GM19438 (cell line): ENCODE measurements around the gene RFNG.

ENCODE experiments used
- ATAC-seq: cut with Tn5 transposase; IDR thresholded peaks from one replicate; pipeline ENCODE4 v1.9.1; 2021; ENCODE audit warnings: low read depth; ENCODE audit not compliant: unreplicated experiment

Gene RFNG

GRCh38 chr17:82005701-82006348 is 45.8 kb downstream of the RFNG start:
- no peak for ATAC-seq

DNA sequence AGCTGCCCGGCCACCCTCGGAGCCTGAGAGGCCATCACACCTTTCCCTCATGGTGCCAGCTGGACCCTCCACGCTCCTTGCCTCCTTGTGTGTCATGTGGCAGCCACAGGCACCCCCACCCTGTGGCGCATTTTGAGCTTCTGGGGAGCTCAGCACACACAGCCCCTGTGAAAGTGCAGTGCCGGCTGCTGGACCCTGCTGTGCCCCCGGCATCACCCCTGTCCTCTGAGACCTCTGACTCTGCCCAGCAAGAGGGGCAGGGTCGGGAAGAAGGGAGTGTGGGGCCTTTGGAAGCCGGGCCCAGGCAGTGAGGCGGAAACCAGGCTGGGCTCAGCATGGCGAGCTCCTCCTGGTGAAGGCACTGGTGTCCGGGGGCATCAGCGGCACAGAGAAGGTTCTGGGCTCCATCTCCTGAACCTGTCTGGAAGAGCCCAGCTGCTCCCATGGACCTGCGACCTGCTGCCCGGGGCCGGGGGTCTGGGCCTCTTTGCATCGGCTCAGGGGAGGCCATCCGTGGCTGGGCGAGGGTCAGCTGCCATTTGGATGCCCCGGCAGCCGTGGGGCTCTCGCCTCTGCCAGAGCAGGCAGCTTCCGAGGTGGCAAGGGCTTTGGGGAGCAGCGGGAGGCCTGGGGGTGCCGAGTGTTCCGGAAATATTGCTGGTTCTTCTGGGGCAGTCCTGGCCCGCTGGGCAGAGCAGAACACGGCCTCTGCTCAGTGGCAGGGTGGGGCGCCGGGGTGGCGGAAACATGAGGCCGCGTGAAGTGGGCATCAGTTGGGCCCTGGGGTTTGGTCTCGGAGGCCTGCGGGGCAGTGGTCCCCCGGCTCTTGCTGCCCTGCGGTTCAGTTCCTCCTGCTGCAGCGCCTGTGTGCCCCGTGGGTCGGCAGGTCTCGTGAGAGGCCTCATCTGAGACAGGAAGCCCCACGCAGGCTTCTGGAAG is 46.8 kb downstream of the RFNG start:
- ATAC-seq = no peak

DNA sequence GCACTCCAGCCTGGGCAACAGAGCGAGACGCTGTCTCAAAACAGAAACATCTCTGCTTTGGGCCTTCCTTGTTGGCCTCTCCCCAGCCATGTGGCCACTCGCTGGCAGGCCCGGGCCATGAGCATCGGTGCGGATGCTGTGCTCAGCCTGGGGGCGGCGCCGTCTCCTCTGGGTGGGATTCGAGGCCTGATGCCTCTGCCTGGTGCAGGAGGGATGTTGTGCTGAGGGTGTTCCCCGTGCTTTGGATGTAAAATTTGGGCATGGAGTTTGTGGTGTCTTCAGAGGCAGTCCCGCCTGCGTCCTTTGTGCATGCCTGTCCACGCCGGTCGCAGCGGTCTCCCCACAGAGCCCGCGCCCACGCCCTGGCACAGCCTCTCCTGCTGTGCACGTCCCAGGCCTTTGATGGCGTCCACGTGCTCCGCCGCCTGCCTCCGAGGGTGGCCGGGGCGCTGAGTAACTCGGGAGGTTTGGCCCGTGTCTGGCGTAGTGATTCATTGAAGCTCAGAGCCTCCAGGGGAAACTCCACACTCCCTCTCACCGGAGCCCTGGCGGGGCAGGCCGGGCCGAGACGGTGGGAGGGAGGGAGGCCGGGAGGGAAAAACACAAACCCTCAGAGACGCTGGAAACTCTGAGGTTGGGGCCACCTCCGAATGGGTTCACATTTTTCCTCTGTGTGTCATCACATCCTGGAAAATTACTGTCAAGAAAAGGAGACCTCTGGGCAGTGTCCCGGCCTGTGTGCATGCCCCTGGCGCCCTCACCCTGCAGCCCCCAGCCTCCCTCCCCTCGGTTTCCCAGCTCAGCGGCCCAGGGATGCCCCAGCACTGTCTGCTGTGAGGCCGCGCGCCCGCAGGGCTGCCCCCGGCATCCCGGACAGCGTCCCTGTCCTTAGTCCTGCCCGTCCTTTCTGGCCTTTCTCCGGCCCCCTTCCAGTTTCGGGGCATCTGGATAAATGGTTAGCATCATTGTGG is 47.9 kb downstream of the RFNG start:
- no peak for ATAC-seq

DNA sequence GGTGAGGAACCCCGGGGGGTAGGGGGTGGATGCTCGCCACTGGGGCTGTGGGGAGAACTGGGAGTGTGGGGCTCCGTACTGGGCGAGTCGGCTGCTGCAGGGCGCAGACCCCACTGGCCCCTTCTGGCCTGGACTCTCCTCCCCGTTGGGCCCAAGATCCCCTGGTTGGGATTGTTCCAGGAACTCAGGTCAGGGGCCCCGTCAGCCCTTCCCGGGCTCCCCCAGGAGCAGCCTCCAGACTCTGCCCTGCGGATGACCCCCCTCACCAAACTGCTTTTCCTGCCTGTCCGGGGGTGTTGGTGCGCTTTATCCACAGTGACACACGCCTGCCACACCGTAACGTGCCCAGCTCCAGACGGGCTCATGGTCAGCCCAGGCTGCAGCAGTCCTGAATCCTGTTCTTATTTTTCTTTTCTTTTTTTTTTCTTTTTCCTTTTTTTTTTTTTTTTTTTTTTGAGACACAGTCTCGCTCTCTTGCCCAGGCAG is 50.0 kb downstream of the RFNG start:
- no peak for ATAC-seq

GRCh38 chr17:82000803-82001570 is 50.6 kb downstream of the RFNG start:
- ATAC-seq = no peak

GRCh38 chr17:81999976-82000802 is 51.4 kb downstream of the RFNG start:
- ATAC-seq = no peak

DNA sequence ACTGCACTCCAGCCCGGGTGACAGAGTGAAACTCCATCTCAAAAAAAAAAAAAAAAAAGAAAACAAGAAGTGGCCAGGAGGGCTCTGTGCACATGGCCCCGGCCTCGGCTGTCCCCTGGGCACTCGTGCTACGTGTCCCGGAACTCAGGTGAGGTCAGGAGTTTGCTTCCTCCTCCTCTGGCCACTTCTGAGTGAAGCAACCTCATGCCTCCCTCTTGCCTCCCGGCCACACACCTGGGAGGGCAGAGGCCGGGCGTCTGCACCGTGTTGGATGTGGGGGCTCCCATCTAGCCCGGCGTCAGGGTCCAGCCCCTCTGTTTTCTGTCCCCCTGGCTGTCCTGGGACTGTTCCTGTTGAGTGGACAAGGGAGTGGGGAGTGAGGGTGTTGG is 52.0 kb downstream of the RFNG start:
- ATAC-seq = no peak

DNA sequence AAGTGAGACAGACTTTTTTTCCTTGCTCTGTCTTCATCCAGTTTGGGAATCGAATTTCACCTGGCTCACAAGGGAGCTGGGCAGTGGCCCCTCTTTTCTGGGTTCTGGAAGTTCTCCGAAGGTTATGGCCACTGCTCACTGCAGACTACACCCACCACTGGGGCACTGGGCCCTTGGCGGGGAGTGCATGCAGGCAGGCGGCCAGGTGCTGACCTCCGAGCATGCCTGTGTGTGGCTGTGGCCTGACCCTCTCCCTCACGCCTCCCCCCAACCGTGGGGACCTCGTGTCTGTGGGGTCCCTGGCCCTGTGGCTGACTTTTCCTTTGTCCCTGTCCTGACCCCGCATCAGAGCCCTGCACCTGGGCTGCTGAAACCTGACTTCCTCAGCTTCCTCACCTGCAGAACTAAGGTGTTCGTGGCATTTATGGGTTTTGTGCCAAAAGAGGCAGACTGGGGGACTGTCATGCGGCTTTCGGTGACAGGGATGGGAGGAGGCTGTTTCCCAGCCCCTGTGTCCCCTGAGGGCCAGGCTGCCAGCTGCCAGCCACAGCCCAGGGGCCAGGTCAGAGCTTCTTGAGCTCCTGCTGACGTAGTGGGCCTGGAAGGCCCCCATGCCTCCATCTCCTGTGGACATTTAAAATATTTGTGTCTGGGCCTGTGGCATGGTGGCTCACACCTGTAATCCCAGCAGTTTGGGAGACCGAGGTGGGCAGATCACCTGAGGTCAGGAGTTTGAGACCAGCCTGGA is 52.7 kb downstream of the RFNG start:
- no peak for ATAC-seq

- no peak for ATAC-seq
Observed at GRCh38 chr17:81998212-81998611, 53.4 kb downstream of the RFNG start.
